T-helper 9 cell (primary cell): ENCODE measurements around the gene IST1.
A peak's percentile ranks its signal among the peaks of the same experiment; 100 is the strongest.
"Not testable (repeated sequence)": the region's sequence is repeated elsewhere in the genome, so short reads cannot be mapped to it uniquely, and the experiment has no call there.

Experiments used
- DNase-seq: peaks from one replicate; pipeline ENCODE4 v3.0.0-alpha.2; 2020
- total RNA-seq, 2 donors: gene quantifications; one replicate each; lab custom pipeline; 2026; lab: John Stamatoyannopoulos, UW

The IST1 gene
- total RNA-seq = 268 to 276 reads per million in 2 donors

DNA sequence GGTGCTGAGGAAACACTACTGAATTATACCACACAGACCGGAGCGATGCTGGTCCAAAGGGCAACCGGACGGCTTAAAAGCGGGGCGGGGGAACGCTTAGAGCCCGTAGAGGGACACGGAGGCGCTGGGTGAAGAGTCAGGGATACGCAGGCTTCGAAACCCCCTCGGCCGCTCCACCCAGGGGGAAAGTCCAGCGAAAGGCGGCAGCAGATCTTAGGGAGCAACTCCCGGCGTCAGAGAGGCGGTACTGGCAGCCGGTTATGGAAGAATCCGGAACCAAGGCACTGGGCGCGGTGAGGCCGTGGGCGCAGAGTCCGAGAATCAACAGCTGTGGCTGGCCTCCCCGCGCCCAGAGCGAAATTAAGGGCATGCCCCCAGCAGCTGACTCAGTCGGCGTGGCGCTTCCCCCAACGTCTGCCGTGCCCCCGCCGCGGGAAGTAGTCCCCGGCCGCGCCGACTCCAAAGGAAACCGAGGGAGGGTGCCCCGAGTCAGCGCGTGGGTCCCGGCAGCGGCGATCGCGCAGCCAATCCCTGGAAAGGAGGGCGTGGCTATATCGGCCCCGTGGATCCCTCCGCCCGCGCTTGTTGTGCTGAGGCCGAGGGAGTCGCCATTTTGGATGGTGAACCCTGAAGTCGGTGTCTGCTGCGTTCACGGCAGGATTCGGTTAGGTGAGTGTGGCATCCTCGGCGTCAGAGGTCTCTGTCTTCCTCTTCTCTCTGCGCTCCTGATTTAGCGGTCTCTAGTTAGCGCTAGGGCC is at the start of gene IST1:
IST1 (plus strand) TSS at position 611 of the 758 bp plus-strand sequence. CDS start 20,110 bp downstream, outside the sequence.
- peak; percentile 95 for DNase-seq

DNA sequence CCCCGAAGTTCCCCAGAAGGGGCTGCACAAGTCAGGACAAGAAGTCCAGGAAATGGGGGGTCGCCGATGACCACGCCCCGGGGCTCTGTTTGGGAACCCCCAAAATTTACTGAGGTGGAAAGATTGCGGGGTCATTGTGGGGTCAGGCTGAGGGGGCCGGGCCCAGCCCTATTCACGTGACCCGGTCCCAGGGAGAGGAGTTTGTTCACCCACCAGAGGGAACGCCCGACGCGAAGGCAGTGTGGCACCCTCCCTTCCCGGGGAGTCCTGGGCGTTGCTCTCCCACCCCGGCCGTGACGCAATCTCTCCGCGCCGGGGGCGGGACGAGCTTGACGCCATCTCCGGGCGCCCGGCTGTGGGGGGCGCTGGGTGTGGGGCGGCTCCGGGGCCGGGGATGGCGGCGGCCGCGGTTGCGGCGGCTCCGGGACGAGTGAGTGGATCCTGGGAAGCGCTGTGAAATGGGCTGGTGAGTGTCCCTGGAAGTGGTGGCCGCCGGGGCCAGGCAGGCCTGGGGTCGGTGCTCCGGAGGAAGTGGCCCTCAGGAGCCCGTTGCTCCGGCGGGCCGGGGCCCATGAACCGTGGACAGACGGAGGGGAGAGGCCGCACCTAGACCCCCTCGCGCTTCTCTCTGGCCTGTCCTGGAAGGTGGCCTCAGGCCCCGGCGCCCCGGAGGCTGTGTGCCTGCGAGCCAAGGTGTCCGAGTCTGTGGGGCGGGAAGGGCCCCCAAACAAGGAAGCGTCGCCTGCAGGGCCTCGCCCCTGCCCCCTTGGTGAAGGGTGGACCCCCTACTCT is 49.5 kb upstream of the IST1 start, which contains the start of gene ATXN1L:
ATXN1L (plus strand) TSS at position 338 of the 792 bp plus-strand sequence. CDS start 3,765 bp downstream, outside the sequence.
- peak; percentile 93 for DNase-seq

DNA sequence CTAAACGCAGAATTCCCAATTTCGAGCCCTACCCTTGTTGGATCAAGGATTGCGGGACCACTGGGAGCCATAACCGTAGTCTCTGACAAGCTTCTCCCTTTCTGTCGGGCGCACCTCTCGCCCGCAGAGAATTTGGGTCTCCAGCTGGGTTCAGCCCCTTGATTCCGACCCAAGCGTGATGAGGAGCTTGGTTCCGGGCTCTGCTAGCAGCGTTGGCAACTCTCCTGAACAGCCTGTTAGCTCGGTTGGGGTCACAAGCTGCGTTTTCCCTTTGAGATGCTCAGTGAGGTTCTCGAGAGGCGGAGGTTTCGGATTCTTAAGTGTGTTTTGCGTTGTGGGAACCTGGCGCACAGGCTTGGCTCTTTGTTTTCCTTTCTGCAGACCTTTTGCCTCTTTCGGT is 48.9 kb upstream of the IST1 start:
- DNase-seq = no peak

DNA sequence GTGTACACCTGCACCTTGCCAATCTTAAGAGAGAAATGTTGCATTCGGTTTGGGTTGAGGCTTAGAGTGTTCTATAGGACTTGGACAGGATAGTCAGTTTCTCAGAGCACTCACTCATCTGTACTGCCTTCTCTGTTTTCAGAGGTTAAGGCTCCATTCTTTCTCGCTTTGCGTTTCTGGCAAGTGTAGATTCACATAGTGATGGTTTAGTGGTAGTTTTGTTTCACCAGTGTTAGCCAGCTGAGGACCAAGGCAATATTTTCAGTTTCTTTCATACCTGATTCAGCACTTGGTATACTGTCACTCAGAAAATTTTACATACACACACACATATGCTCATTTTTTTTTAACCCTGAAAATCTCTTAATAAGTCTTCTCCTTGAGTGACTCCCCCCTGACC is 48.2 kb upstream of the IST1 start:
- DNase-seq = no peak

DNA sequence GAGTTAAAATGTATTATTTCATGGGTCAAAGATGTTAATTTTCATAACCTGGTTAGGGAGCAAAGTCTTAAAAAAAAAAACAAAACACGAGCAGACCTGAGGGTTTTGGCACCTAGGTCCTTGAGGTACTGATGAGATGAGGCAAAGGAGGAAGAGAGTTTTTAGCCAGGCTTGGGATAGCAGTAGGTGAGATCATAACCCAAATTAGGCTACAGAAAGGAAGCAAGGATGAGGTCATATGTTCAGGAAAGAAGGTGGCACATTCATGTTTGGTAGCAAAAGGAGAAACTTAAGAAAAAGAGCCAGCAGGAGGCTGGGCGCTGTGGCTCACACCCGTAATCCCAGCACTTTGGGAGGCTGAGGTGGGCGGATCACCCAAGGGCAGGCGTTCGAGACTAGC is 46.7 kb upstream of the IST1 start:
- no peak for DNase-seq

DNA sequence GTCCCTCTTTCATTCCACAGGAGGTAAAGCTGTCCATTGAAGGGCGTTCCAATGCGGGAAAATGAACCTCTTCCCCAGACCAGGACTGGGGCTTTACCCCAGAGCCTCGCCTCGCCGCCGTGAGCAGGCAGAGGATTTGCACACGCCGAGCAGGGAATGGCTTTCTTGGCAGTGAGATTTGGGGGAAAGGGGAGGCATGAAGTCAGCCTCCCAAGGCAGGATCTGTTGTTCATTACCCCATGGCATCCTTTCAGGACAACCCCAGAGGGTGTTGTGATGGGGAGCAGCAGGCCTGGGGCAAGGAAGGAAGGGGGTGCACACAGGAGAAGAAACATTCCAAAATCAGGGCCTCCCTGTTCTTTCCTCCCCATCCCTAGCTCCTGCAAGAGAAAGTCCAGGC is 43.6 kb upstream of the IST1 start:
- no peak for DNase-seq

DNA sequence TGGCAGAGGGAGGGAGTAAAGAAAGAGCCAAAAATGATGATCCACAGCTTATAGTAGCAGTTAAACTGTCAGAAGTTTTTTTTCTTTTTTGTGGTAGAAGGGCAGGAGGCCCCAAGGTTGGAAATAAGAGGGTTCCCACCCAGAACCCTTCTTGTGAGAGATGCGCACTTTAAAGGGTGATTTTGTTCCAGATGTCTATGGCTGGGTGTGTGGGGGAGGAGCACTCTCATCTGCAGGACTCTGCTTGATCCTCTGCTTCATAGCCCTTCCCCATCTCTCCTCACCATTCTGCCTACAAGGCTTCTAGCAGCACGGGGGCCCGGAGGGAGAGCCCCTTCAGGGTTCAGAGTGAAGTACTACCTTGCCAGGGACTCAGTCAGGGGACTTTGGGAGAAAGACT is 43.2 kb upstream of the IST1 start:
- no peak for DNase-seq

DNA sequence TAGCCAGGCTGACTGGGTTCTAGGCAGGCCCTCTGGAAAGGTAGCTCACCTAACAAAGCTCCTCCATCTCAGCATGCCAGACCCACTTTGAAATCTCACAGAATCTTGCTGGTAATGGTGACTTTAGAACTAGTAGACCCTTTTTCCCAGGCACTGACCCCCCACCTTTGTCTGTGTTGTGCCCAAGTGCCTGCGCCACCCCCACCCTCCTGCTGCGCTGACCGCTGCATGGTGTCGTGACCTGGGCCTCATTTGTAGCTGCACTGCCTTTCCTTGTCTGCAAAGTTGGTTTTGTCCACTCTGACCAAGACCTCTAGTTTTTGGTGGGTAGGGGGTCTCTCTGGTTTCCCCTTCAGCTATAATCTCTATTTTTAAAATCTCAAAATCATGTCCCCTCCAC is 42.8 kb upstream of the IST1 start:
- DNase-seq = no peak

DNA sequence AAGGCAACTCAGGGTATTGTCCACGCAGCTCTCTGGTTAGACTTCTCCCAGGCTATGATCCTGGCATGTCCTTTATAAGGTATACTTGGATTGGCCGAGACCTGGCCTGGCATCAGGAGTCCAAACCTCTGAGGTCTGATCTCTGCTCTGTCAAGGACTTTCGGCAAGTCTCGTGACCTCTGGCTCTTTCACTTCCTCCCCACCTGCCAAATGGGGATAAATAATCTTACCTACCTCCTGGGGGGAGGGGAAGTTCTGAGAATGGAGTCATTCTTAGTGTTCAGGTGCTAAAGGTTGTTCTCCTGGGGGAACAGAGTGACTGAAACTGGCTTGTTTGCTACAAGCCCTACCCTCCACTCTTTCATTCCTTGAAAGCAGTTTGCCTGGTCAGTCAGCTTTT is 41.9 kb upstream of the IST1 start:
- no peak for DNase-seq

DNA sequence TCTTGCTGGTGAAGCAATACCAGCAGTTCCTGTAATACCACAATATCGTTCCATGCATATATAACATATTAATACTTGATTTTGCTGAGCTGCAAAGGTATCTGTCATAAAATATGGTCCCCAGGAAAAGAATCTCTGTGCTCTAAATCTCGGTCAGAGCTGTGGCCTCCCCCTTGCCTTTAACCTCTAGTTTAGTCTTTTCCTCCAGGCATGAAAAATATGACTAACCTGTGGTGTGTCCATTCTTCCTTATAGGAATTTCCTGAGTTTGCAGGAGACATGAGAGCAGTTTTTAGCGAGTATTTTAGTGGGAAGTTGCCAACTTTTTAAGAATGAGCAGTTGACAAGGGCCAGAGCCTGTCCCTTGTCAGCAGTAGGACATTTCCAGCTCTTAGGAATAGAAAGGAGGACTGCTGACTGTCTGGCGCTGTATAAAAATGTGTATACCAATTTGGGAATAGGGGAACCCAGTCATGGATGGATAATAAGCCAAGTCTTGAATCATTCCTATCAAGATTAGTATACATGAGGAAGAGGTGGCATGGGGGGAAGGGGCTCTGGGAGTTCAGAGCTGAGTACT is 40.9 kb upstream of the IST1 start:
- no peak for DNase-seq

DNA sequence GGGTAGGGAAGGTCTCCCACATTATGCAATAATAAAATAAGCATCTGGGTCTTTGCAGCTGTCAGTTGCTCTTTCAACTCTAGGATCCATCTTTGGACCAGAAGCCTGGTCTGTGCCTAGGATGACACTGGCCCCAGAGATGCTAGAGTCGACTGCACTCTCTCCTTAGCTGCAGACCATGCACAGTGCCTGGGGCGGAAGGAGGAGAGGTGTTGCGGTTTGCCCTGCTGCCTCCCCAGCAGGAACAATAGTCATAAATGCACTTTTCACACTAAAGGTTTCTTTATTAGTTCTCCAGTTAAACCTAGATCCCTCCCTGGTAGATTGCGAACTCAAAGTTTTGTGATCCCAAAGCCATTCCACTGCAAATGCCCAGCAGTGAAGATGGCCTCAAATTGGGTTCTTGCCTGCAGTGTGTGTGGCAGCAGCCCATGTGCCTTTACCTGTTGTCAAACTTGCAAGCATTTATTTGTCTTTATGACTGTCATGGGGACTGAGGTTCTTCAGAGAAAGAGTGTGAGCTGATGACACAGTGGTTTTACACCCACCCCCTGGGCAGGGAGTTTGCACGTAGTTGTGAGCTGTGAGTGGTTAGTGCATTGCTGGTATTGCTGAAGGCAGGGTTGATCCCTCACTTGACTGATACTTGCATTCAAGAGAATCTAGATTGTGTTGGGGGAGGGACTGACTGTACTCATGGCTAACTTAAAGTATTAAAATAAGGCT is 39.2 kb upstream of the IST1 start:
- DNase-seq = no peak

DNA sequence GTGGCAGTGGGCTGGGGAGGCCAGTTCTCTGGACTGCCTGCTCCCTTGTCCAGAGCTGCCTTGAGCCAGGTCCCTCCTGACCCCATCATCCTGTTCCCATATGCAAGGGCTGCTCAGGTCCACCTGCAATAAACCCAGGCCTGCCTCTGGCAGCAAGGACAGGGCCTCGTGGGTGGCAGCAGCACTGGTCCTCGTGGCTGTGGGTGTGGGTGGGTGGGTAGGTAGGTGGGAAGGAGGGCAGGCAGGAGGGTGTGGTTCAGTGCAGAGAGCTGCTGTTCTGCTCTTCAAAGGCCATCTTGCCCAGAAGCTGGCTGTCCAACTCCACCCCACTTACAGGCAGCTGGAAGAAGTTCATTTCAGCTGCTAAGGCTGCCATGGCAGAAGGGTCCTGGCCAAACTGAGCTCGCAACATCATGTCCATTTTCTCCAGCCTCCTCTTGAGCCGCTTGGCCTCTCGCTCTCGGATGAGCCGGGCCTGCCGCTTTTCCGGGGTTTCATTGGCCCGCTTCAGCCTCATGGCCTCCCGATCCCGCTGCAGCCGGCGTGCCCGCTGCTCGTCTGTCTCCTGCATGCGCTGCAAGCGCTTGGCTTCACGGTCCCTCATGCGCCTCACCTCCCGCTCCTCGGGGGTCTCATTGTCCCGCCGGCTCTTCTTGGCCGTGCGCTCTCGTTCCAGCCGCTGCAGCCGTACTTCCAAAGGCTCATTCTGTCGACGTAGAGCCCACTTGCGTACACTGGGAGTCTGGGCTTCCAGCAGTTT is 35.4 kb upstream of the IST1 start:
- DNase-seq = no peak

DNA sequence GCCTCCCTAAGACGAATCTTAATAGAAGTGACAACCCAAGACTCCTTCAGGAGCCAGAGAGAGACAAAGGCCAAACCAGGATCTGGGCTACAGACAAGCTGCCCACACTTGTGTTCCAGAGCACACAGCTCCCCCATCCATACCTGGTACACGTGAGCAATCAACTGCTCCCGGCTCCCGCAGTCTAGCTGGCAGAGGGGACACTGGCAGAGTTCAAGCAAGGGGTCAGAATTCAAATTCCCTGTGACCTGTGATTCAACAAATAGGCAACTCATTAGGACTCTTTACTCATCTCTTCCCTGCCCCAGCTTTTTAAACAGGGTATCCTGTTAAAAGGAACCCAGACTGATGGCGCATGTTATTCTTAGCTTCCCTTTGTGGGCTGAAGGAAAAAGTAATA is 31.3 kb upstream of the IST1 start:
- DNase-seq = no peak

DNA sequence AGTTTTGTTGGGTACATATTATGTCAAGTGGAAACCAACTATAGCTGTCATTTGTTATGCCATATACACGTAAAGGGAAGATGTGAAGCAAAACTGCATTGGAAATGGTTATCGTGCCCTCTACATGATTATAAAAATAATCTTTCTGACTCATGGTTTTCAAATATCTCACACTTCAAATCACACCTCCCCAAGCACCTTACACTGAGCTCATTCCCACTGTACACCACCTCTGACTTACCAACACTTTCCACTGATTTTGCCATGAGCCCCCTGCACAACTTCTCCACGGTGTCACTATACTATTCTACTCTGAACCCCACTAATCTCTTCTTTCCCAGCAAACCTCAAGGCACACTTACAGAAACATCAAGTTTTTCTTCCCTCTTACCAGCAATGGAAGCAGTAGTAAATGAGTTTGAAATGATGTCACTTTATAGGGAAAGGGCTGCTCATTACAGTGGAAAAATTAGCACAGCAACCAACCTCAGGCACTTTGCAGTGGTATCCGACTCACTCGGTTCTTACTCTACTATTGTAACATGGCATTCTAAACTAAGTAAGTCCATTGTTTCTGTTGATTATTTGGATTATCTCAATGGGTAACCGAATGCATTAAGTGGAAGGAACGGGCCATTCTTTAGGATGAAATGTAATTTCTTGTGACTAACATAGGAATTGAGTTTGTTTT is 30.0 kb upstream of the IST1 start:
- DNase-seq = no peak

DNA sequence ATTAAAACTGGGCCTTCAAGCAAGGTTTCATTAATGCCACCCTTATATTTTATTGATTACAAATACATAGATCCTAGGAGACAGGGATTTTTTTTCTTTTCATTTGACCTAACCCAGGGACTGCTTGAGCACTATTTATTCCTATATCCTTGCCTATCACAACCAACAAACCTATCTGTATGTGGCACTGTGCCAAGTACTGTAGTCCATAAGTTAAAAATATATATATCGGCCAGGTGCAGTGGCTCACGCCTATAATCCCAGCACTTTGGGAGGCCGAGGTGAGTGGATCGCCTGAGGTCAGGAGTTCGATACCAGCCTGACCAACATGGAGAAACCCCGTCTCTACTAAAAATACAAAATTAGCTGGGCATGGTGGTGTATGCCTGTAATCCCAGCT is 28.2 kb upstream of the IST1 start:
- not testable (repeated sequence) for DNase-seq

DNA sequence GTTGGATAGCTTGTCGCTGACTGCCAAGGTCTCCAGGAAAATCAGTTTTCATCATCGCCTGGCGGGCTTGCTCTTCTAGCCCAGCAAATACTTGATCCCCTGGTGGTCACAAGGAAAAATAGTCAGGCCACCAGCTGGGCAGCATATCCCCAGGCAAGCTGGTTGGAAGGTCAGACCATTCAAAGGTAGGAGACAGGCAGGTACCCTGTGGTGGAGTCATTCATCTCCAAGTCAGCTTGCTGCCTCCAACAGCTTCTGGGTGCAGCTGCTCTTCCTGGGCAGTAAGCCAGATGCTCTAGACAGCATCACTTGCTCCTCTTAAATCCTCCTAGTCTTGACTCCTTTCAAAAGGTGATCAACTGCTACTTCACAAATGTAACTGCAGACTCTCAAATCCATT is 27.4 kb upstream of the IST1 start:
- no peak for DNase-seq

DNA sequence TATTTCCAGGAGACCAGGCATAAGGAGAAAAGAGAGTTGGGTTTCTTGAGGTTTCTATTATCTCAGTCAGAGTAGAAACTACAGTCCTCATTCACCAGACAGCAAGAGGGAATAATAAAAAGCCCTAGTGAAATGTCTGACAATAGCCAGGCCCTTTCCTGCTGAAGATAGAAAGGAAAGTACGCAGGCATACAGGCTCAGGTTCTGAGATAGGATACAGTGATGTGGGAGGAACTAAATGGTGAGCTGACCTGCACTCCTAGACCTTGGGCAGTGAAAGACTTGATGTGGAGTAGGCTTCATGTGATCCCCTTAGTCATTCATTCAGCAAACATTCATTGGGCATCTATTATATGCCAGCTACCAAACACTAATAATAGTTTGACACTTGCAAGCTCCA is 26.2 kb upstream of the IST1 start:
- DNase-seq = no peak

DNA sequence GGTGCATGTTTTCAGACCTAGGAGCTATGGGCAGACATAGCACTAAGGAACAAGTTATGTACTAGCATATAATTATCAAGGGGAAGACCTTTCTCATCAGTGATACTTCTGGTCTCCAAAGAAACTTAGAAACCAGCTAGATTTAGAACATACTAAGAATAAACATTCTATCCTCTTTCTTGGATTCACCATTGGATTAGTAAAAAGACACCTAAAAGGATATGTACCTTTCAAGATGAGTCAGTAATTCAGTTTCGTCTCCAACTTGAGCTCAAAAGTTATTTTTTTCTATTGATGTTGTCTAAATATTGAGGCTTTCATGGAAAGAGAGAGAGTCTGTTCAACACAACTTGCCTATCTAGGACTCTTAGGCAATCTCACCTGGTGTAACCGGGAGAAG is 24.5 kb upstream of the IST1 start:
- no peak for DNase-seq

DNA sequence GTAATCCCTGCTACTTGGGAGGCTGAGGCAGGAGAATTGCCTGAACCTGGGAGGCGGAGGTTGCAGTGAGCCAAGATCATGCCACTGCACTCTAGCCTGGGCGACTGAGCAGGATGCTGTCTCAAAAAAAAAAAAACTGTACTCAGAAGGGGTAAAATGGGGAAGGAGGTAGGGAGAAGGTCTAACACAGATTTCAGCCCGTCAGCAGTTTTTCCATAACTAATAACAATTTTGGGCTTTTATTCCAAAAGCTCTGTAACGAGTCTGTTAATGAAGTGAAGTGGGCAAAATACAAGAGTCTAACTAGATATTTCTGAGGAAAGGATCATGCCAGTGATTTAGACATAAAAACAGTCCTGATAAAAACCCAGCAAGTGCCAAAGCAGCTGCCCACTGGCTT is 22.1 kb upstream of the IST1 start:
- no peak for DNase-seq

DNA sequence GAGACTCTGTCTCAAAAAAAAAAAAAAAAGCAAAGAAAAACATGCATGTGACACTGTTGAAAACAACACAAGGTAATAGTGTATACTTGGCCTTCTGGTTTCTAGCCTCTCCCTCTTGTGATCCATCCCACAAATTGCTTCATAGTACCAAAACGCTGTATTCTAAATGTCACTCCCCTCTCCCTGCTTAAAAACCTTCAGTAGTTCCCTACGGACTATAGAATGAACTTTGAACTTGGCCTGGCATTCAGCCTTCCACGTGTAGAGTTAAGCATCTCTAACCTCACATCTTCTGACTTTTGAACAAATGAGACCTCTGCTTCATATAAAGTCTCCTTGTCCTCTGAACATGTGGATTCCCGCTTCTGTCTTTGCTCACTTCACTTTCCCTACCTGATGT is 16.4 kb upstream of the IST1 start:
- DNase-seq = no peak

DNA sequence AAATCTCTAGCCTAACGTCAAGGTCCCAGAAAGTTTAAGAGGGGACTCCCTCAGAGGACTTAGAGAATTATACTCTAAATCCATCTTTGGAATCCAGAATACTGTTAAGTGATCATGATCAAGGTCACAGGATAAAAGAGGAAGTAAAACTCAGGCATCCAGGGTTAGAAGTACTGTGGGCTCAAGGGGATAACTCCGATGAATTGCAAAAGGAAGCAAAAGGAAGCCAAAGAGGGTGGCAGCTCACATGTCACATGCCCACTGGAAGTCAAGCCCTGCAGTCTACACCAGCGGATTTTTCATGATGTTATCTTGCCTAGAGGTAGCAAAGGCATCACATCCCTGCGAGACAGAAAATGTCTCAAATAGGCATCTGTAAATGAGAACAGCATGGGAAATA is 15.2 kb upstream of the IST1 start:
- no peak for DNase-seq
